K562 (cell line): ENCODE data around the gene PPP1R10. TPM values are rescaled to one million over a fixed set of nuclear protein-coding genes. Genes with fewer than 3 reads are reported as not detected.

Source experiments
- ARID3B ChIP-seq: fragments of 250-450 bp; sonication (Bioruptor Pico); IDR thresholded peaks from 2 replicates; pipeline ENCODE4 v1.4.0; 2020; ENCODE audit warnings: borderline replicate concordance
- CCAR2 ChIP-seq: fragments of 200-400 bp; formaldehyde crosslinking; IDR thresholded peaks from 2 replicates; pipeline ENCODE4 v1.6.1; 2017; ENCODE audit warnings: mild to moderate bottlenecking, low read depth, low read length
- CEBPG ChIP-seq, 3 experiments: fragments of 200-800 bp in 1 of 3; sonication (Bioruptor generic) in 1 of 3; sonication (generic) in 1 of 3; formaldehyde crosslinking in 1 of 3; IDR thresholded peaks in 2 of 3; conservative IDR thresholded peaks in 1 of 3; 2 replicates each; pipeline versions ENCODE4 v1.6.1 to v1.8.0; 2016 to 2022; ENCODE audit warnings: missing compliant biosample characterization in 2 of 3, missing genetic modification characterization in 2 of 3, mild to moderate bottlenecking in 1 of 3, missing genetic modification reagents in 1 of 3
- CEBPZ ChIP-seq: fragments of 150-350 bp; IDR thresholded peaks from 2 replicates; pipeline ENCODE4 v1.6.1; 2014; ENCODE audit warnings: low read depth, mild to moderate bottlenecking, low read length, borderline replicate concordance
- HCFC1 ChIP-seq: IDR thresholded peaks from 2 replicates; pipeline ENCODE4 v1.6.1; 2012; ENCODE audit warnings: low read depth, low read length, improper control_type of control experiment
- HDAC3 ChIP-seq: fragments of 450-650 bp; IDR thresholded peaks from 2 replicates; pipeline ENCODE4 v1.6.1; 2018; ENCODE audit warnings: borderline replicate concordance, mild to moderate bottlenecking, moderate library complexity; ENCODE audit not compliant: partially characterized antibody
- ILK ChIP-seq: fragments of 450-650 bp; IDR thresholded peaks from 2 replicates; pipeline ENCODE4 v1.6.1; 2016; ENCODE audit warnings: missing genetic modification characterization, low read depth, mild to moderate bottlenecking, missing compliant biosample characterization, moderate library complexity, borderline replicate concordance
- LARP7 ChIP-seq: fragments of 450-650 bp; IDR thresholded peaks from 2 replicates; pipeline ENCODE4 v1.6.1; 2016
- MAFK ChIP-seq: IDR thresholded peaks from 2 replicates; pipeline ENCODE4 v1.6.1; 2011; ENCODE audit warnings: low read length, improper control_type of control experiment
- MCM3 ChIP-seq: fragments of 450-650 bp; IDR thresholded peaks from 2 replicates; pipeline ENCODE4 v1.6.1; 2016
- NR3C1 ChIP-seq: sonication (generic); formaldehyde crosslinking; IDR thresholded peaks from 2 replicates; pipeline ENCODE4 v1.8.1; 2022; ENCODE audit warnings: missing genetic modification reagents
- PTTG1 ChIP-seq: fragments of 450-650 bp; IDR thresholded peaks from 2 replicates; pipeline ENCODE4 v1.6.1; 2016; ENCODE audit warnings: low read depth, mild to moderate bottlenecking, missing genetic modification characterization, missing compliant biosample characterization
- SMAD2 ChIP-seq: fragments of 150-350 bp; IDR thresholded peaks from 2 replicates; pipeline ENCODE4 v1.6.1; 2014; ENCODE audit warnings: low read depth, mild to moderate bottlenecking, low read length
- ZBTB34 ChIP-seq: fragments of 250-450 bp; sonication (Bioruptor Pico); IDR thresholded peaks from 2 replicates; pipeline ENCODE4 v1.8.0; 2021; ENCODE audit warnings: mild to moderate bottlenecking, moderate library complexity
- ZHX1 ChIP-seq: fragments of 150-350 bp; conservative IDR thresholded peaks from 2 replicates; pipeline ENCODE4 v1.6.1; 2014; ENCODE audit warnings: low read length
- ZNF384 ChIP-seq: IDR thresholded peaks from 2 replicates; pipeline ENCODE4 v1.6.1; 2012; ENCODE audit warnings: low read depth, low read length, improper control_type of control experiment
- ZZZ3 ChIP-seq: fragments of 450-650 bp; IDR thresholded peaks from 2 replicates; pipeline ENCODE4 v1.6.1; 2016; ENCODE audit warnings: antibody characterized with exemption, mild to moderate bottlenecking, moderate library complexity
- polyA plus RNA-seq, 8 experiments: library from polyadenylated mRNA; depleted of rRNA in 4 of 8; stranded (reverse) in 5 of 8; unstranded in 3 of 8; fragments of >200 nt; fragmentation: Nextera tagmentation in 2 of 8; fragmentation: Illumina TruSeq in 1 of 8; extraction: Ambion mirVana in 2 of 8; extraction: Trizol in 1 of 8; gene quantifications; 2 replicates each; pipeline versions ENCODE4 v1.2.1 to v1.2.3, GENCODE V29; 2011 to 2014; ENCODE audit warnings: inconsistent platforms in 1 of 8, missing spikeins in 1 of 8
- total RNA-seq, 7 experiments: library from RNA; depleted of rRNA in 6 of 7; stranded (reverse); fragments of >200 nt in 6 of 7; fragmentation: Illumina TruSeq in 2 of 7; extraction: Trizol in 2 of 7; gene quantifications; 2 replicates each; pipeline versions ENCODE4 v1.2.1 to v1.2.3, GENCODE V29; 2011 to 2021; ENCODE audit warnings: low replicate concordance in 1 of 7

The PPP1R10 gene
- total and polyA plus RNA-seq, 9 of the 15 experiments (the other 6 are each of a cell fraction or from before 2014, with no cell fraction given), result 14.1 to 65.5 (median 32.6) TPM

GRCh38 chr6:30571075-30571761 lies 45.8 kb downstream of the PPP1R10 start, which contains the start of gene ABCF1 (continued):
- TF ChIP-seq HDAC3 (peak; percentile 77), ZZZ3 (no peak), NR3C1 (0 out of 2 replicates have a peak, but pooled peaks have one; percentile 31), HCFC1 (peak; percentile 71), CEBPZ (no peak), SMAD2 (no peak), ILK (tag) (no peak), CCAR2 (no peak), ZNF384 (no peak), LARP7 (no peak; the same call in 1 of the 2 replicates), ZBTB34 (CRISPR knock-in tag) (no peak), CEBPG (CRISPR knock-in tag; IDR thresholded peaks at IDR 0.05) (no peak), CEBPG (tag; conservative IDR thresholded peaks at IDR 0.05 in 1 of 2, IDR thresholded peaks at IDR 0.05 in 1 of 2) (no peak), ZHX1 (no peak), ARID3B (CRISPR knock-in tag) (peak; percentile 93; the same call in 1 of the 2 replicates), MCM3 (no peak), MAFK (no peak), PTTG1 (tag) (no peak)
